SU-DHL-6 (cell line): ENCODE data around the gene CAP1.
A peak's percentile ranks its signal among the peaks of the same experiment; 100 is the strongest.
"Not testable (repeated sequence)": the region's sequence is repeated elsewhere in the genome, so short reads cannot be mapped to it uniquely, and the experiment has no call there.

Experiments
- H2AFZ ChIP-seq: fragments of 200-600 bp; sonication (generic); 2 replicates; pipeline ENCODE4 v1.6.1; 2014; ENCODE audit warnings: low read depth, mild to moderate bottlenecking, moderate library complexity, mixed read lengths, antibody characterized with exemption, low read length; ENCODE audit not compliant: severe bottlenecking
- H3F3A ChIP-seq: fragments of 200-600 bp; shearing (Covaris generic); 2 replicates; pipeline ENCODE4 v1.6.0; 2016; ENCODE audit warnings: antibody characterized with exemption, mild to moderate bottlenecking; ENCODE audit not compliant: insufficient read depth
- H3K27ac ChIP-seq: fragments of 200-600 bp; sonication (generic); 2 replicates; pipeline ENCODE4 v1.5.1; 2016; ENCODE audit warnings: low read depth, mild to moderate bottlenecking, low read length, moderate library complexity, mixed read lengths
- H3K27me3 ChIP-seq: fragments of 200-600 bp; sonication (generic), shearing (Covaris generic); 2 replicates; pipeline ENCODE4 v1.6.0; 2014; ENCODE audit warnings: mild to moderate bottlenecking, low read length
- H3K36me3 ChIP-seq: fragments of 200-600 bp; sonication (generic); 2 replicates; pipeline ENCODE4 v1.6.1; 2014; ENCODE audit warnings: mild to moderate bottlenecking, low read length, mixed read lengths
- H3K4me2 ChIP-seq: fragments of 300-600, 200-600 bp; shearing (Covaris generic), sonication (generic); 2 replicates; pipeline ENCODE4 v1.6.0; 2014; ENCODE audit warnings: low read length, low read depth, mild to moderate bottlenecking; ENCODE audit not compliant: poor library complexity, severe bottlenecking
- H3K4me3 ChIP-seq: fragments of 200-600 bp; sonication (generic); 2 replicates; pipeline ENCODE4 v1.5.1; 2014; ENCODE audit warnings: antibody characterized with exemption, low read length, mild to moderate bottlenecking, mixed read lengths; ENCODE audit not compliant: insufficient read depth, poor library complexity, severe bottlenecking
- H3K79me2 ChIP-seq: fragments of 200-600 bp; sonication (generic); 2 replicates; pipeline ENCODE4 v1.6.1; 2014; ENCODE audit warnings: mild to moderate bottlenecking, low read length, moderate library complexity; ENCODE audit not compliant: insufficient read depth
- H3K9ac ChIP-seq: fragments of 200-600 bp; sonication (generic); 2 replicates; pipeline ENCODE4 v1.7.0; 2014; ENCODE audit warnings: mild to moderate bottlenecking, low read length
- H3K9me2 ChIP-seq: fragments of 200-600 bp; sonication (generic); replicated peaks from 2 replicates; pipeline ENCODE4 v1.6.1; 2014; ENCODE audit warnings: low read length; ENCODE audit not compliant: insufficient read depth
- H3K9me3 ChIP-seq: fragments of 200-600 bp; sonication (generic); 2 replicates; pipeline ENCODE4 v1.6.1; 2014; ENCODE audit warnings: low read length, mixed read lengths; ENCODE audit not compliant: insufficient read depth
- H4K20me1 ChIP-seq: fragments of 200-600 bp; sonication (generic); 2 replicates; pipeline ENCODE4 v1.6.1; 2014; ENCODE audit warnings: low read depth, mild to moderate bottlenecking, antibody characterized with exemption, low read length, moderate library complexity, mixed read lengths
- EZH2phosphoT487 ChIP-seq: fragments of 200-600 bp; sonication (generic), shearing (Covaris generic); conservative IDR thresholded peaks from 2 replicates; pipeline ENCODE4 v1.6.1; 2018; ENCODE audit warnings: mild to moderate bottlenecking, antibody characterized with exemption, low read length, moderate library complexity, mixed read lengths
- TF ChIP-seq, protein P1 (sequence below): fragments of 200-600 bp; sonication (generic); IDR thresholded peaks from one replicate; pipeline ENCODE4 v1.5.1; 2017; ENCODE audit warnings: antibody characterized with exemption, mild to moderate bottlenecking, low read length, moderate library complexity; ENCODE audit not compliant: insufficient read depth, poor library complexity, severe bottlenecking

Gene CAP1

DNA sequence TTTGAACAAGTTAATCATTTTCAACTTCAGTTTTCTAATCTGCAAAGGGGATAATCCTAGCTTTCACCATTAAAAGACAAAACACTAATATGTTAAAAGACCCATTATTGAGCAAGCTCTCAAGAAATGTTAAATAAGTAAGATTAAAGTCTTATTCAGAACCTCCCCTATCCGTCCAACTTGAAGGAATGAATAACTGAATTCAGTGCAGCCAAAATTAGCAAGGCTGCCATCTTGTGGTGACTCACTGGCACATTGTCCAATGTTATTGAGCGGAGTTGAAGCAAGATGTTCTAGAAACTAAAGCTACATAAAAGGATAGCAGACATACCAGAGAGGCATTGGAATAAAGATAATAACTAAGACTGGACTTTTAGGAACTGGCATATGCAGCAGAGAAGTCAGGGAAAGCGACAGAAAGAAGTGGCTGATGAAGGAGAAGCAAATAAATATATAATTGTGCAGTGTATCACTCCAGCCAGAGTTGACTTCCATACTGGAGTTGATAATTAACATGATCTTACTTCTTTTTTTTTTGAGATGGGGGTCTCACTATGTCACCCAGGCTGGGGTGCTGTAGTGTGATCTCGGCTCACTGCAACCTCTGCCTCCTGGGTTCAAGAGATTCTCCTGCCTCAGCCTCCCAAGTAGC lies 8.2 kb upstream of the CAP1 start:
- Histone ChIP-seq H2AFZ (no peak overlapping the region), H3K4me2 (no peak overlapping the region)
- TF ChIP-seq EZH2phosphoT487: no peak
- TF ChIP-seq, protein P1, sequence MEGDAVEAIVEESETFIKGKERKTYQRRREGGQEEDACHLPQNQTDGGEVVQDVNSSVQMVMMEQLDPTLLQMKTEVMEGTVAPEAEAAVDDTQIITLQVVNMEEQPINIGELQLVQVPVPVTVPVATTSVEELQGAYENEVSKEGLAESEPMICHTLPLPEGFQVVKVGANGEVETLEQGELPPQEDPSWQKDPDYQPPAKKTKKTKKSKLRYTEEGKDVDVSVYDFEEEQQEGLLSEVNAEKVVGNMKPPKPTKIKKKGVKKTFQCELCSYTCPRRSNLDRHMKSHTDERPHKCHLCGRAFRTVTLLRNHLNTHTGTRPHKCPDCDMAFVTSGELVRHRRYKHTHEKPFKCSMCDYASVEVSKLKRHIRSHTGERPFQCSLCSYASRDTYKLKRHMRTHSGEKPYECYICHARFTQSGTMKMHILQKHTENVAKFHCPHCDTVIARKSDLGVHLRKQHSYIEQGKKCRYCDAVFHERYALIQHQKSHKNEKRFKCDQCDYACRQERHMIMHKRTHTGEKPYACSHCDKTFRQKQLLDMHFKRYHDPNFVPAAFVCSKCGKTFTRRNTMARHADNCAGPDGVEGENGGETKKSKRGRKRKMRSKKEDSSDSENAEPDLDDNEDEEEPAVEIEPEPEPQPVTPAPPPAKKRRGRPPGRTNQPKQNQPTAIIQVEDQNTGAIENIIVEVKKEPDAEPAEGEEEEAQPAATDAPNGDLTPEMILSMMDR: peak; percentile 94

GRCh38 chr1:40034869-40035268 lies 5.7 kb upstream of the CAP1 start:
- H3K4me3 ChIP-seq: no peak overlapping the region
- no peak overlapping the region for H3K9ac ChIP-seq
- H3K4me2 ChIP-seq: no peak overlapping the region
- H3K27me3 ChIP-seq: no peaks in the 10 kb centered on the region
- no peaks in the 10 kb centered on the region for H4K20me1 ChIP-seq
- no peaks in the 10 kb centered on the region for H3K36me3 ChIP-seq
- H3F3A ChIP-seq: peaks cover 14% of the 10 kb centered on the region
- H3K27ac ChIP-seq: no peak overlapping the region
- H3K9me2 ChIP-seq: no peaks in the 10 kb centered on the region
- TF ChIP-seq, protein P1: no peak
- TF ChIP-seq EZH2phosphoT487: no peak
- no peaks in the 10 kb centered on the region for H3K9me3 ChIP-seq
- no peak overlapping the region for H2AFZ ChIP-seq
- no peaks in the 10 kb centered on the region for H3K79me2 ChIP-seq

More for the DNA sequence above, 8.2 kb upstream of the CAP1 start:
- H3K9me2 ChIP-seq: no peaks in the 10 kb centered on the region
- no peak overlapping the region for H3K9ac ChIP-seq
- no peaks in the 10 kb centered on the region for H3K9me3 ChIP-seq
- no peak overlapping the region for H3K4me3 ChIP-seq
- H3K27me3 ChIP-seq: no peaks in the 10 kb centered on the region
- no peak overlapping the region for H3K27ac ChIP-seq
- no peaks in the 10 kb centered on the region for H3F3A ChIP-seq
- H3K36me3 ChIP-seq: no peaks in the 10 kb centered on the region
- H3K79me2 ChIP-seq: no peaks in the 10 kb centered on the region
- H4K20me1 ChIP-seq: no peaks in the 10 kb centered on the region

DNA sequence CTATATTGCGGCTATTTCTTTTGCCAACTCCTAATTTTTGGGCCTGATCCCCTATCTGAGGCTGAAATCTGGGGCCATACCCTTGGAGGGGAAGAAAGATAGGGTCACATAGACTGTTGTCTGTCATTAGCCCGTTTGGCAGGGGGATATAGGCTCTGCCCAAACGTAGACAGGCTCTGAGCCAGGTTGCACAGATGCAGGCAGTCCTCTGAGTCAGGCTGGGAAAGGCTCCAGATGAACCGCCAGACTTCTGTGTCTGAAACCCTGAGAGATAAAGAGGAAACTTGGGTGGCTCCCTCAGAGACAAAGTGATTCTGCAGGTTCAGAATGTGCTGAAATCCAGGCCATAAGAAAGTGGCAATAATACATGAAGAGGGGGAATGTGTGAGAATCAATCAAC lies 4.0 kb upstream of the CAP1 start:
- Histone ChIP-seq H3K36me3 (no peaks in the 10 kb centered on the region), H3K9me3 (no peaks in the 10 kb centered on the region), H3K9me2 (no peaks in the 10 kb centered on the region), H4K20me1 (no peaks in the 10 kb centered on the region), H3F3A (peaks cover 18% of the 10 kb centered on the region), H2AFZ (no peak overlapping the region), H3K79me2 (peaks cover 10% of the 10 kb centered on the region), H3K27me3 (no peaks in the 10 kb centered on the region), H3K9ac (no peak overlapping the region), H3K4me3 (no peak overlapping the region), H3K27ac (no peak overlapping the region), H3K4me2 (no peak overlapping the region)
- TF ChIP-seq EZH2phosphoT487: no peak
- TF ChIP-seq, protein P1: no peak

DNA sequence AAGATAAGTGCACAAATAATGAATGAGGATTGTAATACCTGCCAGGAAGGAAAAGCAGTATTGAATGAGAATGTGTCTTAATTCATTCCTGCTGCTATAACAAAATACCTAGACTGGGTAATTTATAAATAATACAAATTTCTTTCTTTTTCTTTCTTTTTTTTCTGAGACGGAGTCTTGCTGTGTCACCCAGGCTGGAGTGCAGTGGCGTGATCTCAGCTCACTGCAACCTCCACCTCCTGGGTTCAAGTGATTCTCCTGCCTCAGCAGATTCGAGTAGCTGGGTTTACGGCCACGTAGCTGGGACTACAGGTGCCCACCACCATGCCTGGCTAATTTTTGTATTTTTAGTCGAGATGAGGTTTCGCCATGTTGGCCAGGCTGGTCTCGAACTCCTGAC lies 3.3 kb upstream of the CAP1 start:
- not testable (repeated sequence) for H3K9ac ChIP-seq, H4K20me1 ChIP-seq, H2AFZ ChIP-seq, H3K36me3 ChIP-seq, H3K4me3 ChIP-seq, H3K27ac ChIP-seq, H3K9me3 ChIP-seq, H3K4me2 ChIP-seq, H3K27me3 ChIP-seq, H3K9me2 ChIP-seq
- H3K79me2 ChIP-seq: peaks cover 16% of the 10 kb centered on the region
- peaks cover 18% of the 10 kb centered on the region for H3F3A ChIP-seq
